Upper lobe of right lung (tissue), 1 donor: ENCODE data around the gene DDX28. TPM values are rescaled to one million over a fixed set of nuclear protein-coding genes. Genes with fewer than 3 reads are reported as not detected.
"Not testable (repeated sequence)": the region's sequence is repeated elsewhere in the genome, so short reads cannot be mapped to it uniquely, and the experiment has no call there.

ENCODE experiments used
- ATAC-seq: fragments of 200-7000 bp; cut with Tn5 transposase; one replicate; pipeline ENCODE4 v1.9.1; 2020; ENCODE audit warnings: mild to moderate bottlenecking, moderate library complexity
- DNase-seq: peaks from one replicate; pipeline ENCODE4 v3.0.0-alpha.2; 2020
- H3K27ac ChIP-seq: fragments of 200-600 bp; one replicate; pipeline ENCODE4 v1.8.0; 2022
- H3K27me3 ChIP-seq: fragments of 200-600 bp; one replicate; pipeline ENCODE4 v1.8.0; 2022; ENCODE audit warnings: mild to moderate bottlenecking
- H3K36me3 ChIP-seq: fragments of 200-600 bp; one replicate; pipeline ENCODE4 v1.8.0; 2022
- H3K4me1 ChIP-seq: fragments of 200-600 bp; one replicate; pipeline ENCODE4 v1.8.0; 2022
- H3K4me3 ChIP-seq: fragments of 200-600 bp; one replicate; pipeline ENCODE4 v1.8.0; 2022; ENCODE audit warnings: mild to moderate bottlenecking
- H3K9me3 ChIP-seq: fragments of 200-600 bp; one replicate; pipeline ENCODE4 v1.8.0; 2022
- CTCF ChIP-seq: fragments of 200-600 bp; IDR thresholded peaks from one replicate; pipeline ENCODE4 v1.8.0; 2022; ENCODE audit warnings: antibody characterized with exemption
- intact Hi-C: fragments of 100-400 bp; cut with DNase I; formaldehyde crosslinking; loops from one replicate; pipeline ENCODE4 v1.11.0; 2022
- total RNA-seq: library from RNA; stranded (reverse); fragmentation: NEBNext Ultra II Directional; extraction: Animal tissue kit (Norgen Biotek cat#: 25700); gene quantifications from one replicate; pipeline ENCODE4 v1.2.1, GENCODE V29; 2021
- donor health status: DM: no; HTN: yes; CAD: no; lungs with severe emphysema.

DDX28 gene
- total RNA-seq, 1 donor from 2014 or later: 9.9 TPM

GRCh38 chr16:67979955-67980678 lies 42.9 kb downstream of the DDX28 start, which contains the start of gene DPEP3:
Gene DPEP3 (minus strand): TSS chr16:67980499. CDS start chr16:67980380, 119 bp downstream.
- H3K4me3 ChIP-seq: no peak within 1 kb of the TSS
- H3K27ac ChIP-seq: no peak within 1 kb of the TSS
- TF ChIP-seq CTCF: peak; percentile 21
- intact Hi-C loops: no loop called here
- DNase-seq (no peak), ATAC-seq (no peak)
- no peaks in the 10 kb centered on the region for H3K27me3 ChIP-seq
- no peaks in the 10 kb centered on the region for H3K36me3 ChIP-seq
- no peaks in the 10 kb centered on the region for H3K9me3 ChIP-seq
- peaks cover 13% of the 10 kb centered on the region for H3K4me1 ChIP-seq

- Histone ChIP-seq H3K27me3 (no peaks in the 10 kb centered on the region), H3K36me3 (no peaks in the 10 kb centered on the region), H3K4me3 (no peak overlapping the region), H3K27ac (no peak overlapping the region), H3K4me1 (no peaks in the 10 kb centered on the region), H3K9me3 (no peaks in the 10 kb centered on the region)
- intact Hi-C loops: no loop called here
- no peak for TF ChIP-seq CTCF
- DNase-seq (no peak), ATAC-seq (no peak)
These were observed 45.4 kb downstream of the DDX28 start for GRCh38 chr16:67977469-67978227.

DNA sequence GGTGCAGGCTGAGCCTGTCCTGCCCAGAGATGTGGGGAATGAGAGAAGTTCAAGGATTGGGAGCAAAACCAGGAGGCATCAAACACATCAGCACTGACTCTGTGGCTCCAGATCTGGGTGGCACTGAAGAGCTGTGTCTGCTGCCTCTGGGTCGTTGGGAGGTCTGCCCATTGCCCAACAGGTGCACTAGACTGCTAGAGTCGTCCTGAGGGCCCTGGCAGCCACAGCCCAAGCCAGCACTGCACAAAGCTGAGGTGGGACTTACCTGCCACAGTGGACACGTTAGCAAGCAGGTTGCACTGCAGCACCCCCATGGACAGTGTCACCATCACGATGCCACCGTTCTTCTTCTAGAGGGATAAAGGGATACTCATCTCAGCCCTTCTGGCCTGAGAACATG lies 46.0 kb downstream of the DDX28 start:
- DNase-seq: no peak

DNA sequence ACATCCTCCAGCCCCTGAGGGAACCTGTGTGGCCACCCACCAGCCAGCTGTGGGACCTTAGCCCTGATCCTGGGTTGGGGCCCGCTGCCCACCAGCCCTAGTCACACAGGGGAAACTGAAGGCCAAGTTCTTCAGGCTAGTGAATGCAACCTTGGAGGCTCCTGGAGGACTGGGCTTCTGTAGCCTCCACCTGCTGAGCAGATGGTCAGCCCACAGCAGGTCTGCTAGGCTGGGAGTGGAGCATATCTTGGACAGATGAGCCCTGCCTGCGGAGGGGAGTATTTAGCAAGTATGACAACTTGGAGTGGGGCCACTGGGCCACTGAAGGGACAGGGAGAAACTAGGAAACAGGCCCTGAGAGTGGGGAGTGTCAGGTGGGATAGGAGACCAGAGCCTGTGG lies 46.8 kb downstream of the DDX28 start:
- intact Hi-C loops: no loop called here
- TF ChIP-seq CTCF: no peak

More for the DNA sequence above, 46.0 kb downstream of the DDX28 start:
- Histone ChIP-seq H3K27me3 (no peaks in the 10 kb centered on the region), H3K9me3 (no peaks in the 10 kb centered on the region), H3K36me3 (no peaks in the 10 kb centered on the region), H3K4me1 (no peaks in the 10 kb centered on the region), H3K4me3 (no peak overlapping the region), H3K27ac (no peak overlapping the region)
- intact Hi-C loops: no loop called here
- no peak for TF ChIP-seq CTCF
- ATAC-seq: no peak

GRCh38 chr16:67975321-67976105 lies 47.5 kb downstream of the DDX28 start:
- H3K4me1 ChIP-seq: no peaks in the 10 kb centered on the region
- H3K36me3 ChIP-seq: no peaks in the 10 kb centered on the region
- no peak overlapping the region for H3K4me3 ChIP-seq
- no peaks in the 10 kb centered on the region for H3K27me3 ChIP-seq
- DNase-seq (no peak), ATAC-seq (no peak)
- no peak overlapping the region for H3K27ac ChIP-seq
- H3K9me3 ChIP-seq: no peaks in the 10 kb centered on the region
- no peak for TF ChIP-seq CTCF
- intact Hi-C loops: no loop called here

More for the DNA sequence above, 46.8 kb downstream of the DDX28 start:
- Histone ChIP-seq H3K27me3 (no peaks in the 10 kb centered on the region), H3K4me3 (no peak overlapping the region), H3K36me3 (no peaks in the 10 kb centered on the region), H3K4me1 (no peaks in the 10 kb centered on the region), H3K27ac (no peak overlapping the region), H3K9me3 (no peaks in the 10 kb centered on the region)
- ATAC-seq (no peak), DNase-seq (no peak)

GRCh38 chr16:67972285-67972684 lies 50.7 kb downstream of the DDX28 start:
- intact Hi-C loops, H3K4me3 ChIP-seq, H3K9me3 ChIP-seq, H3K36me3 ChIP-seq, DNase-seq, H3K27ac ChIP-seq, H3K4me1 ChIP-seq, ATAC-seq, H3K27me3 ChIP-seq: not testable (repeated sequence)
